ENCODE data around the gene KIF12. TPM values are rescaled to one million over a fixed set of nuclear protein-coding genes. Genes with fewer than 3 reads are reported as not detected.

KIF12 gene
- total RNA-seq, 1 donor from 2014 or later, result not detected

DNA sequence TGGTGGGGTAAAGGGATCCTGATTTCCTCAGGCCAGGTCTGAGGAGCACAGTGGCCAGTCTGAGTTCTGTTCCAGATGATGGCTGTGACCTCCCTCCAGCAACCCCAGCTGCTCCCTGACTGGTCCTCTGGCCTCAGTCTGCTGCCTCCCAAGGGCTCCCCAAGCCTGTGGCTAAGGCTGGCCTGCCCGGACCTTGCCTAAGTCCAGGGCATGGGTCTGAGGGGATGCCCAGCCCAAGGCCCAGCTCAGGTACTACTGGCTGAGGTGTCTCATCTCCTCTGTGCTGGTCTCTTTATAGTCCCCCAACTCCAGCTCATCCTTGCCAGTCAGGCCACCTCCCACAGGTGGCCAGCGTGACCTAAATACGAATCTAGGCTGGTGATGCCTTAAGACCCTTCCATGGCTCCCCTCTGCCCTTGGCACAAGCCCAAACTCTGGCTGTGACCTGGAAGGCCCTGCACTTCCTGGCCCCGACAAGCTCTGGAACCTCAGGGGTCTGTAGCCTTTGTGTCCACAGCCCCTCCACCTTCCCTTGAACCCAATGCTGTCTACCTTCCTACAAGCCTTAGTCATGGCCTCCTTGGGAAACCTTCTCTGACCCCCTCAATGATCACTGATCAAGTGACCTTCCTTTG, 9.8 kb downstream of the KIF12 start:
- Mint-ChIP-seq H3K27me3 (ENCODE audit: low read depth) (peaks cover 2% of the 10 kb centered on the region), H3K36me3 (ENCODE audit: low read depth) (no peaks in the 10 kb centered on the region), H3K27ac (ENCODE audit: unreplicated experiment) (no peak overlapping the region), H3K4me3 (no peak overlapping the region), H3K9me3 (no peaks in the 10 kb centered on the region), H3K4me1 (no peaks in the 10 kb centered on the region)
- TF ChIP-seq, protein P1, sequence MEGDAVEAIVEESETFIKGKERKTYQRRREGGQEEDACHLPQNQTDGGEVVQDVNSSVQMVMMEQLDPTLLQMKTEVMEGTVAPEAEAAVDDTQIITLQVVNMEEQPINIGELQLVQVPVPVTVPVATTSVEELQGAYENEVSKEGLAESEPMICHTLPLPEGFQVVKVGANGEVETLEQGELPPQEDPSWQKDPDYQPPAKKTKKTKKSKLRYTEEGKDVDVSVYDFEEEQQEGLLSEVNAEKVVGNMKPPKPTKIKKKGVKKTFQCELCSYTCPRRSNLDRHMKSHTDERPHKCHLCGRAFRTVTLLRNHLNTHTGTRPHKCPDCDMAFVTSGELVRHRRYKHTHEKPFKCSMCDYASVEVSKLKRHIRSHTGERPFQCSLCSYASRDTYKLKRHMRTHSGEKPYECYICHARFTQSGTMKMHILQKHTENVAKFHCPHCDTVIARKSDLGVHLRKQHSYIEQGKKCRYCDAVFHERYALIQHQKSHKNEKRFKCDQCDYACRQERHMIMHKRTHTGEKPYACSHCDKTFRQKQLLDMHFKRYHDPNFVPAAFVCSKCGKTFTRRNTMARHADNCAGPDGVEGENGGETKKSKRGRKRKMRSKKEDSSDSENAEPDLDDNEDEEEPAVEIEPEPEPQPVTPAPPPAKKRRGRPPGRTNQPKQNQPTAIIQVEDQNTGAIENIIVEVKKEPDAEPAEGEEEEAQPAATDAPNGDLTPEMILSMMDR (conservative IDR thresholded peaks at IDR 0.05), result no peak
- no peak for DNase-seq (ENCODE audit: low read depth, low spot score)

DNA sequence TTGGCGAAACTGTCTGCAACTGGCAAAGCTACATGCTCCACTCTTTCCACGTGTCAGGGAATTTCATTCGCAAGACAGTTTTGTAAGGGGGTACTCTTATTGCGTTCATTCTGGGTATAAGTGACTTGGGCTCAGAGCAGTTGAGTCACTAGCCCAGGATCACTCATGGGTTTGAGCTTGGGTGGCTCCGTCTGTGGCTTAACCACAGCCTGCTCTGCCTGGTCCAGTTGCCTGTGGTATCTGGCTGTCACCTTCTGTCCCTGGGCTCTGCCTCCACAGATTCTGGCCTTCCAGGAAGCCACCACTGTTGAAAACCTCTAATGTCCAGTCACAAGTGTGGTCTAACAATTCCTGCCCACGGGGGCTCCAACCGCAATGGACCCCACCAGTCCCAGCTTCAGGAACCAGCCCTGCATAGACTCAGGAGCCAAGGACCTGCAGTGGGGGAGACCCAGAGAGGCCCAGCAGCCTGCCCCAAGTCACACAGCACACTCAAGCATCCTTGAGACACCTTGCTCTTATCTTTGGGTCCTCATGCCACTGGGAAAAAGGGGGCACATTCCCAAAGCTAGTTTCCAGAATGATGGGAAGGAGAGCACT, 10.4 kb downstream of the KIF12 start:
- DNase-seq (ENCODE audit: low read depth, low spot score), result no peak
- no peaks in the 10 kb centered on the region for H3K4me1 Mint-ChIP-seq
- H3K9me3 Mint-ChIP-seq, result no peaks in the 10 kb centered on the region
- H3K4me3 Mint-ChIP-seq, result no peak overlapping the region
- TF ChIP-seq, protein P1 (conservative IDR thresholded peaks at IDR 0.05), result no peak
- no peaks in the 10 kb centered on the region for H3K36me3 Mint-ChIP-seq (ENCODE audit: low read depth)
- peaks cover 2% of the 10 kb centered on the region for H3K27me3 Mint-ChIP-seq (ENCODE audit: low read depth)
- H3K27ac Mint-ChIP-seq (ENCODE audit: unreplicated experiment), result no peak overlapping the region

DNA sequence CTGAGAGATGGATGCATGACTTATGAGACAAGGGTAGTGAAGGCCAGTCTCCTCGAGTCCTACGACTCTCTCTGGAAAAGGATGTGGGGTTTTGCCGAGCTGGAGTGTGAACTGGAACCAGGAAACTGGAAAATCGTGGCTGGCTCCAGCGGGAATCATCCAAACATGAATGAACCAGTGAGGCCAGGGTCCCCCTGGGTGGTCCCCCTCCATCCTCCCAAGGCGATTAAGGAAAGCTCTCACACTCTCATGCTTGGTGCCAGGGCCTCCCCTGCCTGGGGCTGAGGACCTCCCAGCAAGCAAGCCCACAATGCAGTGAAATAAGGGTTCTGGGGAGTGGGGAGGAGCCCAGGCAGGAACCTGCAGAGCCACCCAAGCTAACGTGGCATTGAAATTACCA, 11.4 kb downstream of the KIF12 start:
- Mint-ChIP-seq H3K27ac (ENCODE audit: unreplicated experiment) (no peak overlapping the region), H3K9me3 (no peaks in the 10 kb centered on the region), H3K36me3 (ENCODE audit: low read depth) (no peaks in the 10 kb centered on the region), H3K4me1 (no peaks in the 10 kb centered on the region), H3K27me3 (ENCODE audit: low read depth) (peaks cover 1% of the 10 kb centered on the region), H3K4me3 (no peak overlapping the region)
- DNase-seq (ENCODE audit: low read depth, low spot score), result no peak
- TF ChIP-seq, protein P1 (conservative IDR thresholded peaks at IDR 0.05), result no peak

DNA sequence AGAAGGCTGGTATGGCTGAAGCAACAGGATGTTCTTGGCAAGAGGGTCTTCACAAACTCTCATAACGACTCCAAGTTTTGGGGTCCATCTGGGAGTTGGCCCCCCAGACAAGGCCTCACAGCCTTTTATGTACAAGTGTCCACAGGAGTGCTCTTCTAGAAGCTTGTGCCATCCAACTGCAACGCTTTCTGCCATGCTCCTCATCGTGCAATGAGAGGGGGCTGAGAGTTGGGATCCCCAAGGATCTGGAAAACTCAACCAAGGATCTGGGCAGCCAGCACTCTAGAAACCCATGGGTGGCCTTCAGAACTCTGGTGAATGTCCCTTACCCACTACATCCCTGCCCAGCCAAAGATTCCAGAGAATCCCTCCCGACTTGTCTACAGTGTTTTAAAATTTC, 12.5 kb downstream of the KIF12 start:
- Mint-ChIP-seq H3K9me3 (no peaks in the 10 kb centered on the region), H3K27me3 (ENCODE audit: low read depth) (no peaks in the 10 kb centered on the region), H3K36me3 (ENCODE audit: low read depth) (no peaks in the 10 kb centered on the region), H3K4me1 (no peaks in the 10 kb centered on the region), H3K27ac (ENCODE audit: unreplicated experiment) (no peak overlapping the region), H3K4me3 (no peak overlapping the region)
- TF ChIP-seq, protein P1 (conservative IDR thresholded peaks at IDR 0.05), result no peak
- DNase-seq (ENCODE audit: low read depth, low spot score), result no peak

DNA sequence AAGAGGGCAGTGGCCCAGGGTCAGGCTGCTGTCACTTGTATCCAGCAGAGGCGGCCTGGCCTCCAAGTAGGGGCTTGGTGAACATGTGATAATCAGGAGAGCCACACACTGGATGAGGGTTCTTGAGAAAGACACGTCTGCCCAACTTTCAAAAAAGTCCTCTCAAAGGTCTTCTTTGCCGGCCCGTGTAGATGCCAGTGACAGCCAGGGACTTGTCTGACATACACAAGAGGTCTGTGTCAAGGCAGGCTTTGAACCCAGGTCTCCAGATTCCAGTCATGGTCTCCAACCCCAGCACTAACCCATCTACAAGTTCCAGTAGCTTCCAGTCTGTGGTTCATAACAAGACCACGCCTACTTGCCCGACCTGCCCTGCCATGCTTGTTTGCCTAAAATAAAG, 13.1 kb downstream of the KIF12 start:
- H3K4me3 Mint-ChIP-seq, result no peak overlapping the region
- no peaks in the 10 kb centered on the region for H3K27me3 Mint-ChIP-seq (ENCODE audit: low read depth)
- TF ChIP-seq, protein P1 (conservative IDR thresholded peaks at IDR 0.05), result no peak
- no peak for DNase-seq (ENCODE audit: low read depth, low spot score)
- no peaks in the 10 kb centered on the region for H3K4me1 Mint-ChIP-seq
- H3K9me3 Mint-ChIP-seq, result no peaks in the 10 kb centered on the region
- no peak overlapping the region for H3K27ac Mint-ChIP-seq (ENCODE audit: unreplicated experiment)
- no peaks in the 10 kb centered on the region for H3K36me3 Mint-ChIP-seq (ENCODE audit: low read depth)

Data from neural crest cell (in vitro differentiated cells).